ENCODE data around the gene LPGAT1.
"Not testable (repeated sequence)": the region's sequence is repeated elsewhere in the genome, so short reads cannot be mapped to it uniquely, and the experiment has no call there.

Gene LPGAT1

GRCh38 chr1:211705467-211706091 lies 125.0 kb downstream of the LPGAT1 start:
- FAIRE-seq (no peak), DNase-seq (ENCODE audit: low spot score) (no peak)

DNA sequence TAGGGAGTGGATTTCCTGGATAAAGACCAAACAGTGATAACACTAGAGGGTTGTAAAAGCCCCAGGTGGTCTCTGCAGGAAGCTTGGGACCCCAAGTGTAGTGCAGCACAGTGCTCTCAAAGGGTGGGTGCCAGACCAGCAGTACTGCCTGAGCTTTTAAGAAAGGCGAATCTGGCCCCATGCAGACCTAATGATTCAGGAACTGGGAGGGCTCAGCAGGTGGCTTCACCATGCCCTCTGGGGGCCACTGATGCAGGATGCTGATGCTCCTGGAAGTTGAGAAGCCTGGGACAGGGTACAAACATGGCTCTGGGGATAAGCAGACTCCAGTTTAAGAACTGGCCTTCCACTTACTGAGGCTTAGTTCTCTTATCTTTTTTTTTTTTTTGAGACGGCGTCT lies 126.0 kb downstream of the LPGAT1 start:
- DNase-seq (ENCODE audit: low spot score) (no peak), FAIRE-seq (no peak)

GRCh38 chr1:211703812-211704537 lies 126.6 kb downstream of the LPGAT1 start:
- no peak for DNase-seq (ENCODE audit: low spot score)

DNA sequence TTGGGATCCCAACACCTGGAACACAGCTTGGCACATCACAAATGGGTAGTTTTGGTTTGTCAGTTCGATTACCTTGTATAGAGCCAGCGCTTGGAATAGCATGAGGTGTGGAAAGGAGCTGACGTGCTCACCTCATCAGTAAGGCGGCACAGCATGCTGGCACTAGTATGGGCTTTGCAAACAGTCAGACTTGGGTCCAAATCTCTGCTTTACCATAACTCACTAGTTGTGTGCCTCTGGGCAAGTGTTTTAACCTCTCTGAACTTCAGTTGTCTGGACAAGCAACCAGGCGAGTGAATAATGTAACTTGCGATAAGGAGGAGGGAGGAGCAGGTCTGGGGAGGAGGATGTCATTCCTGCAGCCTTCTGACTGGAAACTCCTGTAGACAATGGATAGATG lies 128.8 kb downstream of the LPGAT1 start:
- FAIRE-seq (no peak), DNase-seq (ENCODE audit: low spot score) (no peak)

More at GRCh38 chr1:211703812-211704537, 126.6 kb downstream of the LPGAT1 start:
- FAIRE-seq = no peak

- FAIRE-seq (no peak), DNase-seq (ENCODE audit: low spot score) (no peak)
Observed at GRCh38 chr1:211699059-211699458, 131.5 kb downstream of the LPGAT1 start.

DNA sequence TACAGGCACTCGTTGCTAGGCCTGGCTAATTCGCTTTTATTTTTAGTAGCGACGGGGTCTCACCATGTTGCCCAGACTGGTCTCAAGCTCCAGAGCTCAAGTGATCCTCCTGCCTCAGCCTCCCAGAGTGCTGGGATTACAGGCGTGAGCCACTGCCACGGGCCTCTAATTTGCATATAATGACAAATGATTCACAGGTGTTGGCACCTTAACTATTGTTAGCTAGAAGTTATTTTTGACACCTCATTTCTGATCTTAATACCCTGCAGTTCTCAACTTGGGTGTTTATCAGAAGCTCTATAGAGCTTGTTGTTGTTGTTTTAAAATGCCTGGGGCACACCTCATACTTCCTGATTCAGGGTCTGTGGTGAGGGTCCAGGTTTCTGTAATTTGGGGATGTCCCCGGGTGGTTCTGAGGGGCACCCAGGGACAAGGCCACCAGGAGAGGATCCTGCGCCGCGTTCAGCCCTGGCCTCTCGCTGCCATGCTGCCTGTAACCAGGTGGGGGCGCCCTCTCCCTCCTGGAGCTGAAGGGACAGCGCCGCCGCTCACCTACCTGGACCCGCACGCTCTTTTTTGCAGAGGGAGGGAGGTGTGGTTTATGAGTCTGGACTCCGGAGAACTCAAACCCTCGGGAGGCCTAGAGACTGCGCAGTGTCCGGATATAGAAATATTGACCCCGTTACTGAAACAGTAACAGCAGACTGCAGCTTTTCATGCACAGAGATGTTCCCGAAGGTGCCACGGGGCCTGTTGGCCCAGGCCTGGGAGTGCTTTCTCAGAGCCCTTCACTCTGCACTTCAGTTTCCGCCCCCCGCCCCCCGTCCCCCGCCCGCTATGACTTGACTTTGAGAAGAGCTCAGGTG lies 132.2 kb downstream of the LPGAT1 start:
- peak; percentile 46 for DNase-seq (ENCODE audit: low spot score)
- no peak for FAIRE-seq

DNA sequence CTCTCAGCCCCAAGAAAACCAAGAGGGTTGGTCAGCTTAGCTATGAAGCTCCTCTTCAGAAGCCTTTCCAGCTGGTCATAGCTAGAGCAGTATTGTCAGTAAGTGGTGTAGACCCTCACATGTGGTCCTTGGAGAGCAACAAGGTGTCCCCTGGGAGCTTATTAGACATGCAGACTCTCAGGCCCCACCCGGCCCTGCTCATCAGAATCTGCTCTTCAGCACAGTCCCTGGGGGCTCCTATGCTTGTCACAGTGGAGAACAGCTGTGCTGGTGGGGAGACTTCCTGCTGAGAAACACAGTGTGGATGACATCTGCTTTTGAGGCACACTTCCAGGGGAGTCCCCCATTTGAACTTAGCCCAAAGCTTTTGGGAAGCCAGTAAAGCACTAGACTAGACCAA lies 133.2 kb downstream of the LPGAT1 start:
- FAIRE-seq (no peak), DNase-seq (ENCODE audit: low spot score) (no peak)

GRCh38 chr1:211695135-211695816 lies 135.3 kb downstream of the LPGAT1 start:
- FAIRE-seq = no peak

GRCh38 chr1:211693911-211694310 lies 136.7 kb downstream of the LPGAT1 start:
- FAIRE-seq; DNase-seq (ENCODE audit: low spot score): not testable (repeated sequence)

More at GRCh38 chr1:211695135-211695816, 135.3 kb downstream of the LPGAT1 start:
- no peak for DNase-seq (ENCODE audit: low spot score)

All from RCC 7860 (cell line).